Liver (tissue), 3 donors: Measurements from ENCODE around the gene BRD9.

ENCODE experiments used
- EGR1 ChIP-seq, 2 donors: IDR thresholded peaks; 2 replicates each; pipeline ENCODE4 v1.6.1; 2016 to 2018; ENCODE audit warnings: antibody characterized with exemption in 2 of 2, low read depth in 2 of 2
- GABPA ChIP-seq, 2 donors: IDR thresholded peaks in 1 of 2; conservative IDR thresholded peaks in 1 of 2; 2 replicates each; pipeline ENCODE4 v1.6.1; 2016; ENCODE audit warnings: antibody characterized with exemption in 2 of 2, mild to moderate bottlenecking in 1 of 2, moderate library complexity in 1 of 2
- HNF4G ChIP-seq: IDR thresholded peaks from 2 replicates; pipeline ENCODE4 v1.6.1; 2016; ENCODE audit warnings: antibody characterized with exemption
- JUND ChIP-seq, 2 donors: IDR thresholded peaks; 2 replicates each; pipeline ENCODE4 v1.6.1; 2016; ENCODE audit warnings: antibody characterized with exemption in 2 of 2
- NR2F2 ChIP-seq: IDR thresholded peaks from 2 replicates; pipeline ENCODE4 v1.6.1; 2016; ENCODE audit warnings: antibody characterized with exemption
- RXRA ChIP-seq, 2 donors: IDR thresholded peaks; 2 replicates each; pipeline ENCODE4 v1.6.1; 2017 to 2018; ENCODE audit warnings: antibody characterized with exemption in 2 of 2, mild to moderate bottlenecking in 1 of 2
- TAF1 ChIP-seq: conservative IDR thresholded peaks from 2 replicates; pipeline ENCODE4 v1.6.1; 2016; ENCODE audit warnings: antibody characterized with exemption, mild to moderate bottlenecking
- YY1 ChIP-seq: IDR thresholded peaks from 2 replicates; pipeline ENCODE4 v1.6.1; 2016; ENCODE audit warnings: antibody characterized with exemption, mild to moderate bottlenecking
- ZBTB33 ChIP-seq: IDR thresholded peaks from 2 replicates; pipeline ENCODE4 v1.6.1; 2016; ENCODE audit warnings: antibody characterized with exemption
- TF ChIP-seq, protein P1 (sequence below): fragments of 150-350 bp; IDR thresholded peaks from 2 replicates; pipeline ENCODE4 v1.5.1; 2017; ENCODE audit warnings: improper control_type of control experiment, low read depth, low read length; ENCODE audit not compliant: missing input control
- TF ChIP-seq, protein P2 (sequence below): IDR thresholded peaks from 2 replicates; pipeline ENCODE4 v1.6.1; 2016; ENCODE audit warnings: antibody characterized with exemption, mild to moderate bottlenecking
- donor health status: healthy.
- donor health status: healthy.

DNA sequence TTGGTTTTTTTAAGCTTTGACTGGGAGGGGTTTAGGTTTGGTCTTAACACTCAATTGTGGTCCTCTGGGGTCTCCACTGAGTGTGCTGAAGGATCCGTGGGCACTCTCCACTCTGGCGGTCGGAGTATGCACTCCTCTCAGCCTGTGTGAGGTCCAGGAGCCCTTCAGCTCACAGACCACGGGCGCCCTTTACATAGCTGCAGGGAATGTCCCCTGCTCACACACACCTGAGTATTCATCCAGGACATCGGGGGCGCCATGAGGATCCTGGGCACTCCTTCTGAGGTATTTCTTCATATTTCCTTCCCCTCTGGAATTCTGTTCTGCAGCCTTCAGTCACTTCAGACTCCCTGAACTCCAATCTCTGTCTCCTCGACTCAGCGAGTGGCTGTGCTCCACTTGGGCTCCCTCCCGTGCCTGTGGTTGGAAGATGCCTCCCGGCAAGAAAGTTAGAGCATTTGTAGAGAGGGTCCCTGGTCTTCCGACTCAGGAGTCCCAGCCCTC lies 12.6 kb upstream of the BRD9 start:
- TF ChIP-seq, protein P1, sequence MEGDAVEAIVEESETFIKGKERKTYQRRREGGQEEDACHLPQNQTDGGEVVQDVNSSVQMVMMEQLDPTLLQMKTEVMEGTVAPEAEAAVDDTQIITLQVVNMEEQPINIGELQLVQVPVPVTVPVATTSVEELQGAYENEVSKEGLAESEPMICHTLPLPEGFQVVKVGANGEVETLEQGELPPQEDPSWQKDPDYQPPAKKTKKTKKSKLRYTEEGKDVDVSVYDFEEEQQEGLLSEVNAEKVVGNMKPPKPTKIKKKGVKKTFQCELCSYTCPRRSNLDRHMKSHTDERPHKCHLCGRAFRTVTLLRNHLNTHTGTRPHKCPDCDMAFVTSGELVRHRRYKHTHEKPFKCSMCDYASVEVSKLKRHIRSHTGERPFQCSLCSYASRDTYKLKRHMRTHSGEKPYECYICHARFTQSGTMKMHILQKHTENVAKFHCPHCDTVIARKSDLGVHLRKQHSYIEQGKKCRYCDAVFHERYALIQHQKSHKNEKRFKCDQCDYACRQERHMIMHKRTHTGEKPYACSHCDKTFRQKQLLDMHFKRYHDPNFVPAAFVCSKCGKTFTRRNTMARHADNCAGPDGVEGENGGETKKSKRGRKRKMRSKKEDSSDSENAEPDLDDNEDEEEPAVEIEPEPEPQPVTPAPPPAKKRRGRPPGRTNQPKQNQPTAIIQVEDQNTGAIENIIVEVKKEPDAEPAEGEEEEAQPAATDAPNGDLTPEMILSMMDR, result no peak
- TF ChIP-seq YY1 (no peak), TAF1 (no peak), RXRA (IDR thresholded peaks at IDR 0.05) (no peak), GABPA (IDR thresholded peaks at IDR 0.05 in 1 of 2, conservative IDR thresholded peaks at IDR 0.05 in 1 of 2) (no peak), NR2F2 (no peak), ZBTB33 (no peak), HNF4G (no peak), JUND (IDR thresholded peaks at IDR 0.05) (no peak), EGR1 (IDR thresholded peaks at IDR 0.05; ENCODE audit: low read depth in 2 of 2) (no peak)
- TF ChIP-seq, protein P2, sequence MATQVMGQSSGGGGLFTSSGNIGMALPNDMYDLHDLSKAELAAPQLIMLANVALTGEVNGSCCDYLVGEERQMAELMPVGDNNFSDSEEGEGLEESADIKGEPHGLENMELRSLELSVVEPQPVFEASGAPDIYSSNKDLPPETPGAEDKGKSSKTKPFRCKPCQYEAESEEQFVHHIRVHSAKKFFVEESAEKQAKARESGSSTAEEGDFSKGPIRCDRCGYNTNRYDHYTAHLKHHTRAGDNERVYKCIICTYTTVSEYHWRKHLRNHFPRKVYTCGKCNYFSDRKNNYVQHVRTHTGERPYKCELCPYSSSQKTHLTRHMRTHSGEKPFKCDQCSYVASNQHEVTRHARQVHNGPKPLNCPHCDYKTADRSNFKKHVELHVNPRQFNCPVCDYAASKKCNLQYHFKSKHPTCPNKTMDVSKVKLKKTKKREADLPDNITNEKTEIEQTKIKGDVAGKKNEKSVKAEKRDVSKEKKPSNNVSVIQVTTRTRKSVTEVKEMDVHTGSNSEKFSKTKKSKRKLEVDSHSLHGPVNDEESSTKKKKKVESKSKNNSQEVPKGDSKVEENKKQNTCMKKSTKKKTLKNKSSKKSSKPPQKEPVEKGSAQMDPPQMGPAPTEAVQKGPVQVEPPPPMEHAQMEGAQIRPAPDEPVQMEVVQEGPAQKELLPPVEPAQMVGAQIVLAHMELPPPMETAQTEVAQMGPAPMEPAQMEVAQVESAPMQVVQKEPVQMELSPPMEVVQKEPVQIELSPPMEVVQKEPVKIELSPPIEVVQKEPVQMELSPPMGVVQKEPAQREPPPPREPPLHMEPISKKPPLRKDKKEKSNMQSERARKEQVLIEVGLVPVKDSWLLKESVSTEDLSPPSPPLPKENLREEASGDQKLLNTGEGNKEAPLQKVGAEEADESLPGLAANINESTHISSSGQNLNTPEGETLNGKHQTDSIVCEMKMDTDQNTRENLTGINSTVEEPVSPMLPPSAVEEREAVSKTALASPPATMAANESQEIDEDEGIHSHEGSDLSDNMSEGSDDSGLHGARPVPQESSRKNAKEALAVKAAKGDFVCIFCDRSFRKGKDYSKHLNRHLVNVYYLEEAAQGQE, result no peak
